Embryonic facial prominence (tissue), 1 donor: Measurements from ENCODE around the gene GJA1.
"Not testable (repeated sequence)": the region's sequence is repeated elsewhere in the genome, so short reads cannot be mapped to it uniquely, and the experiment has no call there.

ENCODE experiments used
- DNase-seq: peaks from one replicate; pipeline ENCODE4 v3.0.0-alpha.2; 2016; ENCODE audit errors: extremely low spot score

Gene GJA1

GRCh38 chr6:121436960-121437850 is 1.8 kb downstream of the GJA1 start:
- no peak for DNase-seq

- no peak for DNase-seq
Measured at GRCh38 chr6:121437851-121438651, 2.6 kb downstream of the GJA1 start.

GRCh38 chr6:121438869-121439268 is 3.4 kb downstream of the GJA1 start:
- no peak for DNase-seq

- no peak for DNase-seq
Measured at GRCh38 chr6:121439475-121439874, 4.0 kb downstream of the GJA1 start.

GRCh38 chr6:121439926-121440325 is 4.5 kb downstream of the GJA1 start:
- no peak for DNase-seq

- no peak for DNase-seq
Measured at GRCh38 chr6:121441477-121441876, 6.0 kb downstream of the GJA1 start.

GRCh38 chr6:121442576-121442975 is 7.1 kb downstream of the GJA1 start:
- DNase-seq = no peak

GRCh38 chr6:121443971-121444541 is 8.6 kb downstream of the GJA1 start:
- no peak for DNase-seq

- not testable (repeated sequence) for DNase-seq
Measured at GRCh38 chr6:121446705-121447104, 11.3 kb downstream of the GJA1 start.

- DNase-seq = not testable (repeated sequence)
Measured at GRCh38 chr6:121447746-121448145, 12.3 kb downstream of the GJA1 start.

GRCh38 chr6:121448528-121448927 is 13.1 kb downstream of the GJA1 start:
- not testable (repeated sequence) for DNase-seq

GRCh38 chr6:121449331-121449730 is 13.9 kb downstream of the GJA1 start:
- DNase-seq = no peak

GRCh38 chr6:121450242-121450641 is 14.8 kb downstream of the GJA1 start:
- no peak for DNase-seq

- DNase-seq = no peak
Measured at GRCh38 chr6:121451250-121451649, 15.8 kb downstream of the GJA1 start.

- no peak for DNase-seq
Measured at GRCh38 chr6:121453191-121453590, 17.7 kb downstream of the GJA1 start.

- DNase-seq = no peak
Measured at GRCh38 chr6:121460170-121460569, 24.7 kb downstream of the GJA1 start.

GRCh38 chr6:121463087-121463486 is 27.6 kb downstream of the GJA1 start:
- DNase-seq = no peak

GRCh38 chr6:121465101-121465500 is 29.7 kb downstream of the GJA1 start:
- DNase-seq = no peak

GRCh38 chr6:121479486-121480098 is 44.1 kb downstream of the GJA1 start:
- no peak for DNase-seq

- DNase-seq = no peak
Measured at GRCh38 chr6:121480099-121480713, 44.8 kb downstream of the GJA1 start.

GRCh38 chr6:121482004-121482693 is 46.7 kb downstream of the GJA1 start:
- no peak for DNase-seq
